Stimulated activated naive B cell treated with anti-CD40 and anti-IgM and Interleukin-4, amounts not matched to agents 10 μg/mL and 1 μg/mL and 100 μg/mL, for 72 hours (primary cell): Measurements from ENCODE around the gene STIM1.
"Not testable (repeated sequence)": the region's sequence is repeated elsewhere in the genome, so short reads cannot be mapped to it uniquely, and the experiment has no call there.

Experiments used
- ATAC-seq, 2 donors: fragments of 150-1000 bp; cut with Tn5 transposase; replicated peaks; 2 replicates each; pipeline ENCODE4 v1.10.0; 2021; ENCODE audit warnings: moderate library complexity in 1 of 2
- DNase-seq: peaks from one replicate; pipeline ENCODE4 v3.0.0; 2021
- H3K27ac Mint-ChIP-seq: one replicate; pipeline ENCODE4 v1.8.0; 2022; ENCODE audit warnings: mild to moderate bottlenecking, mixed read lengths
- H3K27me3 Mint-ChIP-seq, 2 donors: one replicate each; pipeline ENCODE4 v1.8.0; 2022; ENCODE audit warnings: mixed read lengths in 2 of 2
- H3K36me3 Mint-ChIP-seq, 2 donors: one replicate each; pipeline ENCODE4 v1.8.0; 2022; ENCODE audit warnings: mixed read lengths in 2 of 2, mild to moderate bottlenecking in 1 of 2
- H3K4me1 Mint-ChIP-seq, 2 donors: one replicate each; pipeline ENCODE4 v1.8.0; 2022; ENCODE audit warnings: mixed read lengths in 2 of 2, mild to moderate bottlenecking in 1 of 2
- H3K4me3 Mint-ChIP-seq, 2 donors: one replicate each; pipeline ENCODE4 v1.8.0; 2022; ENCODE audit warnings: mild to moderate bottlenecking in 2 of 2, mixed read lengths in 2 of 2, moderate library complexity in 1 of 2
- H3K9me3 Mint-ChIP-seq, 2 donors: one replicate each; pipeline ENCODE4 v1.8.0; 2022; ENCODE audit warnings: mixed read lengths in 2 of 2, mild to moderate bottlenecking in 1 of 2

STIM1 gene

GRCh38 chr11:4030197-4030596 lies 174.7 kb downstream of the STIM1 start:
- Mint-ChIP-seq H3K9me3 (peaks cover 2 to 5% of the 10 kb centered on the region in 2 donors), H3K4me3 (no peak overlapping the region), H3K27ac (no peak overlapping the region), H3K36me3 (peaks cover 26 to 39% of the 10 kb centered on the region in 2 donors), H3K4me1 (peaks cover 2 to 15% of the 10 kb centered on the region in 2 donors), H3K27me3 (no peaks in the 10 kb centered on the region)
- DNase-seq, result no peak
- ATAC-seq, result no peak

DNA sequence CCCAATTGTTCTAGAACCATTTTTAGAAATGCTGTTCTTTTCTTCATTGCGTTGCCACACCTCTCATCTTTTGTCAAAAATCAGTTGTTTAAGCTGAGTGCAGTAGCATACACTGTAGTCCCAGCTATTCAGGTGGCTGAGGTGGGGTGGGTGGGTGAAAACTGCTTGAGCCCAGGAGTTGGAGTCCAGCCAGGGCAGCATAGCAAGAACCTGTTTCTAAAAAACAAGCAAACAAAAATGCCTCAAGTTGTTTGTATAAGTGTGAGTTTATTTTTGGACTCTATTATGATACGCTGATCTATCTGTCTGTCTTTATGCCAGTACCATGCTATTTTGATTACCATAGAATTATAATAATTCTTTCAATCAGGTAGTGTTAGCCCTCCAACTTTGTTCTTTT lies 176.6 kb downstream of the STIM1 start:
- H3K36me3 Mint-ChIP-seq, result peaks cover 20 to 34% of the 10 kb centered on the region in 2 donors

DNA sequence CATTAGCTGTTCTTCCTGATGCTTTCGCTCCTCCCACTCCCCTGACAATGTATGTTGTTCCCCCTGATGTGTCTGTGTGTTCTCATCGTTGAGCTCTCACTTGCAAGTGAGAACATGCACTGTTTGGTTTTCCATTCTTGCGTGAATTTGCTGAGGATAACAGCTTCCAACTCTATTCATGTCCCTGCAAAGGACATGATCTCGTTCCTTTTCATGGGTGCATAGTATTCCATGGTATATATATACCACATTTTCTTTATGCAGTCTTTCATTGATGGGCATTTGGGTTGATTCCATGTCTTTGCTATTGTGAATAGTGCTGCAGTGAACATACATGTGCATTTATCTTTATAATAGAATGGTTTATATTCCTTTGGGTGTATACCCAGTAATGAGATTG lies 180.5 kb downstream of the STIM1 start:
- H3K9me3 Mint-ChIP-seq, result peaks cover 3 to 7% of the 10 kb centered on the region in 2 donors
- H3K27me3 Mint-ChIP-seq, result no peaks in the 10 kb centered on the region
- no peak overlapping the region for H3K4me3 Mint-ChIP-seq
- ATAC-seq (no peak), DNase-seq (no peak)
- no peak overlapping the region for H3K27ac Mint-ChIP-seq
- H3K4me1 Mint-ChIP-seq, result peaks cover 6 to 8% of the 10 kb centered on the region in 2 donors
- peaks cover 15 to 33% of the 10 kb centered on the region in 2 donors for H3K36me3 Mint-ChIP-seq

More for the DNA sequence above, 176.6 kb downstream of the STIM1 start:
- ATAC-seq (no peak), DNase-seq (no peak)
- Mint-ChIP-seq H3K9me3 (peaks cover 3 to 4% of the 10 kb centered on the region in 2 donors), H3K27ac (no peak overlapping the region), H3K27me3 (no peaks in the 10 kb centered on the region), H3K4me3 (no peak overlapping the region), H3K4me1 (peaks cover 6 to 16% of the 10 kb centered on the region in 2 donors)

DNA sequence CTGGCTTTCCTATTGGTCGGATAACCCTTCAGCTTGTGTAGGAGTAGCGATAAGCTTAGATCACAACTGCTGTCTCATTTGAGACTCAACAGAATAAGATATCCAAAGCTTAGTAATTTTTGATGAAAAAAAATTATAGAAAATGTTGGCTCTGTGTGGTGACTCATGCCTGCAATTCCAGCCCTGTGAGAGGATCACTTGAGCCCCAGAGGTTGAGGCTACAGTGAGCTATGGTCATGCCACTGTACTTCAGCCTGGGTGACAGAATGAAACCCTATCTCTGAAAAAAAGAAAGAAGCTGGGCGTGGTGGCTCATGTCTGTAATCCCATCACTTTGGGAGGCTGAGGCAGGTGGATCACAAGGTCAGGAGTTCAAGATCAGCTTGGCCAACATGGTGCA lies 183.5 kb downstream of the STIM1 start:
- DNase-seq, result no peak
- no peak overlapping the region for H3K4me3 Mint-ChIP-seq
- no peak for ATAC-seq
- peaks cover 3 to 5% of the 10 kb centered on the region in 2 donors for H3K9me3 Mint-ChIP-seq
- peaks cover 10 to 11% of the 10 kb centered on the region in 2 donors for H3K4me1 Mint-ChIP-seq
- H3K36me3 Mint-ChIP-seq, result peaks cover 10 to 24% of the 10 kb centered on the region in 2 donors
- no peaks in the 10 kb centered on the region for H3K27me3 Mint-ChIP-seq
- peak overlapping the region; percentile 20 for H3K27ac Mint-ChIP-seq

DNA sequence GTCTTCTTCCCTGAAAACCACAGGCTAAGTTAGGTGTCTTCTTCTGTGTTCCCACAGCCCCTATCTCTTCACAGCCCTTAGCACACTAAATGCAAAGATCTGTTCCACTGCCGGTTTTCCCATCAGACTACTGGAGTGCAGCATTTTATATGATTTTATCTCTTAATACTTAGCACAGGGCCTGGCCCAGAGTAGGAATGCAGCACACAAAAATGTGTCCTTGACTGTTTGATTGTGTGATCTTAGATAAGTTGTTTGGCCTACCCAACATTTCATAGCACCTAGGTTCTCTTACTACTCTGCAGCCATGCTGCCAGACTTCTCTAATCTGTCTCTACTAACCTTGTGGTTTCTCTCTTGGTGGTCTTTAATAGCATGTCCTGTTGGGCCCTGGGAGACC lies 185.0 kb downstream of the STIM1 start:
- peaks cover 10 to 21% of the 10 kb centered on the region in 2 donors for H3K36me3 Mint-ChIP-seq
- no peak for DNase-seq
- peaks cover 12 to 14% of the 10 kb centered on the region in 2 donors for H3K4me1 Mint-ChIP-seq
- no peak overlapping the region for H3K27ac Mint-ChIP-seq
- no peak overlapping the region for H3K4me3 Mint-ChIP-seq
- no peaks in the 10 kb centered on the region for H3K27me3 Mint-ChIP-seq
- no peak for ATAC-seq
- peaks cover 3 to 5% of the 10 kb centered on the region in 2 donors for H3K9me3 Mint-ChIP-seq

GRCh38 chr11:4041731-4042391 lies 186.4 kb downstream of the STIM1 start:
- peaks cover 0 to 2% of the 10 kb centered on the region in 2 donors for H3K9me3 Mint-ChIP-seq
- ATAC-seq, result no peak
- no peak overlapping the region for H3K27ac Mint-ChIP-seq
- no peak for DNase-seq
- H3K4me1 Mint-ChIP-seq, result peaks cover 11 to 18% of the 10 kb centered on the region in 2 donors
- no peaks in the 10 kb centered on the region for H3K27me3 Mint-ChIP-seq
- no peak overlapping the region for H3K4me3 Mint-ChIP-seq
- peaks cover 2 to 15% of the 10 kb centered on the region in 2 donors for H3K36me3 Mint-ChIP-seq

- Mint-ChIP-seq H3K9me3 (no peaks in the 10 kb centered on the region), H3K36me3 (peaks cover 5 to 20% of the 10 kb centered on the region in 2 donors), H3K4me3 (no peak overlapping the region), H3K27me3 (no peaks in the 10 kb centered on the region), H3K4me1 (peaks cover 18 to 32% of the 10 kb centered on the region in 2 donors), H3K27ac (peak overlapping the region; percentile 31)
- ATAC-seq (no peak), DNase-seq (no peak)
These were observed 189.6 kb downstream of the STIM1 start for GRCh38 chr11:4044976-4045646.

DNA sequence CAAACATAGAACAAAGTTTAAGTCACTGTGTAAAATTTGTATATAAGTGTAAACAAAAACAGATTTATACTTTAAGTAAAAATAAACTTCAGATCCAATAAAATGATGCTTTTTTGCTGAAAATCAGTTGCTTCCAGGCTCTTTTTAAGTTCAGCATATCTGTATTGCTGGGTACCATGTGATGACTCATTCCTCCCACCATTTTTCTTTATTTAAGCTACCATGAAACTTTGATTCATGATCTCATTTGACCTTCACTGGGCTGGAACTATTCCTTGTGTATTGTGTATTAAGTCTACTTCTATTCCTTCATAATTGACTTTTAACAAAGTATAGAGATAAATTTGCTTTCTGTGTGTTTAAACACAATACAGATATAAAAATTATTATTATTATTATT lies 192.9 kb downstream of the STIM1 start:
- Mint-ChIP-seq H3K36me3 (peaks cover 17 to 31% of the 10 kb centered on the region in 2 donors), H3K9me3 (peaks cover 0 to 1% of the 10 kb centered on the region in 2 donors), H3K4me1 (peaks cover 14 to 34% of the 10 kb centered on the region in 2 donors), H3K4me3 (no peak overlapping the region), H3K27ac (no peak overlapping the region), H3K27me3 (no peaks in the 10 kb centered on the region)
- DNase-seq, result no peak
- ATAC-seq, result peak; percentile 34 to 39

GRCh38 chr11:4049006-4049405 lies 193.5 kb downstream of the STIM1 start:
- DNase-seq, result no peak
- Mint-ChIP-seq H3K4me1 (peaks cover 11 to 29% of the 10 kb centered on the region in 2 donors), H3K4me3 (no peak overlapping the region), H3K9me3 (peaks cover 0 to 1% of the 10 kb centered on the region in 2 donors), H3K27me3 (no peaks in the 10 kb centered on the region), H3K36me3 (peaks cover 17 to 31% of the 10 kb centered on the region in 2 donors), H3K27ac (no peak overlapping the region)
- ATAC-seq, result no peak

- Mint-ChIP-seq H3K9me3 (peaks cover 0 to 1% of the 10 kb centered on the region in 2 donors), H3K27me3 (no peaks in the 10 kb centered on the region), H3K27ac (no peak overlapping the region), H3K4me1 (peaks cover 9 to 25% of the 10 kb centered on the region in 2 donors), H3K4me3 (no peak overlapping the region), H3K36me3 (peaks cover 17 to 31% of the 10 kb centered on the region in 2 donors)
- no peak for ATAC-seq
- no peak for DNase-seq
These were observed 194.7 kb downstream of the STIM1 start for GRCh38 chr11:4050138-4050537.

DNA sequence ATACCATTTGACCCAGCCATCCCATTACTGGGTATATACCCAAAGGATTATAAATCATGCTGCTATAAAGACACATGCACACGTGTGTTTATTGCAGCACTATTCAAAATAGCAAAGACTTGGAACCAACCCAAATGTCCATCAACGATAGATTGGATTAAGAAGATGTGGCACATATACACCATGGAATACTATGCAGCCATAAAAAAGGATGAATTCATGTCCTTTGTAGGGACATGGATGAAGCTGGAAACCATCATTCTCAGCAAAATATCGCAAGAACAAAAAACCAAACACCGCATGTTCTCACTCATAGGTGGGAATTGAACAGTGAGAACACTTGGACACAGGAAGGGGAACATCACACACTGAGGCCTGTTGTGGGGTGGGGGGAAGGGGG lies 197.7 kb downstream of the STIM1 start:
- not testable (repeated sequence) for H3K27me3 Mint-ChIP-seq, ATAC-seq, H3K9me3 Mint-ChIP-seq, H3K4me3 Mint-ChIP-seq, DNase-seq, H3K27ac Mint-ChIP-seq
- Mint-ChIP-seq H3K4me1 (peaks cover 15 to 21% of the 10 kb centered on the region in 2 donors), H3K36me3 (peaks cover 17 to 34% of the 10 kb centered on the region in 2 donors)

DNA sequence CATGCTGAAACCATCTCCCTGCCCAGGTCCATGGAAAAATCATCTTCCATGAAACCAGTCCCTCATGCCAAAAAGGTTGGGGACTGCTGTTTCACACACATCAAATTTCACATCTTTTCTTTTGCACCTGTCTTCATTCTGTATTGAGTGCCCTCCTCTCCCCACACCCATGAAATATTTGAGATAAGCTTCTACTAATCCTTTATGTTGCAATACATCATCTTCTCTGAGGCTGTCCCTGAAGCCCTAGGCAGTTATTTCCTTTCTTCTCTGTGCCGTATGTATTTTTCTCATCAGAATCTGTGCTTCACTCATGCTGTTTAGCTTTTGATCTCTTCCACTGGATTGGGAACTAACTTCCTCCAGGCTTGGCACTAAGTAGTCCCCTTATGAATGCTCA lies 199.2 kb downstream of the STIM1 start:
- Mint-ChIP-seq H3K4me1 (peaks cover 20 to 27% of the 10 kb centered on the region in 2 donors), H3K4me3 (no peak overlapping the region), H3K36me3 (peaks cover 21 to 42% of the 10 kb centered on the region in 2 donors), H3K27me3 (no peaks in the 10 kb centered on the region), H3K27ac (no peak overlapping the region), H3K9me3 (peaks cover 0 to 1% of the 10 kb centered on the region in 2 donors)
- DNase-seq, result no peak
- ATAC-seq, result no peak

- no peak for DNase-seq
- no peaks in the 10 kb centered on the region for H3K9me3 Mint-ChIP-seq
These were observed 204.0 kb downstream of the STIM1 start for GRCh38 chr11:4059424-4059823.

GRCh38 chr11:4060182-4060923 lies 204.9 kb downstream of the STIM1 start:
- peaks cover 25 to 35% of the 10 kb centered on the region in 2 donors for H3K4me1 Mint-ChIP-seq
- H3K36me3 Mint-ChIP-seq, result peaks cover 8 to 36% of the 10 kb centered on the region in 2 donors
- no peak overlapping the region for H3K27ac Mint-ChIP-seq

More at GRCh38 chr11:4059424-4059823, 204.0 kb downstream of the STIM1 start:
- Mint-ChIP-seq H3K4me3 (no peak overlapping the region), H3K4me1 (peaks cover 20 to 26% of the 10 kb centered on the region in 2 donors), H3K27ac (no peak overlapping the region), H3K36me3 (peaks cover 10 to 37% of the 10 kb centered on the region in 2 donors), H3K27me3 (no peaks in the 10 kb centered on the region)
- no peak for ATAC-seq

More at GRCh38 chr11:4060182-4060923, 204.9 kb downstream of the STIM1 start:
- no peaks in the 10 kb centered on the region for H3K9me3 Mint-ChIP-seq
- no peak for ATAC-seq
- no peak overlapping the region for H3K4me3 Mint-ChIP-seq
- no peaks in the 10 kb centered on the region for H3K27me3 Mint-ChIP-seq
- DNase-seq, result no peak
